C1 segment of cervical spinal cord (tissue), 14 donors: ENCODE results near the gene CPLX1.
"Not testable (repeated sequence)": the region's sequence is repeated elsewhere in the genome, so short reads cannot be mapped to it uniquely, and the experiment has no call there.

ENCODE experiments used
- DNase-seq, 14 donors: peaks; one replicate each; lab custom pipeline; 2025; lab: John Stamatoyannopoulos, UW

Gene CPLX1

DNA sequence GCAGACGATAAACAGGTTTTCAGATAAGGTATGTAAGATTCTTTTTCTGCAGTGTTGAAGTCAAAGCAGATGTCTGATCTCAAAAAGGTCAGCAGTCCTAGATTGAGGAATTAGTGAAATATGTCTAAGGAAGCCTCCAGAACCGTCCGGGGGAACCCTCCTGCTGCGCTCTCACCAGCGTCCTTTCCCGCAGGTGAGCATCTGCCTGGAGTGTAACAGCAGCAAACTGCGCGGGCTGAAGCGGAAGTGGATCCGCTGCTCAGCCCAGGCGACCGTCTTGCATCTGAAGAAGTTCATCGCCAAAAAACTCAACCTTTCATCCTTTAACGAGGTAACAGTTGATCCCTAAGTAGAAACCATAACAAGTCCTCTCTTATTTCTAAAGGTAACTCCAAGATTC lies 64.8 kb downstream of the CPLX1 start:
- no peak for DNase-seq

- no peak for DNase-seq
Observed at GRCh38 chr4:760616-761015, 65.3 kb downstream of the CPLX1 start.

DNA sequence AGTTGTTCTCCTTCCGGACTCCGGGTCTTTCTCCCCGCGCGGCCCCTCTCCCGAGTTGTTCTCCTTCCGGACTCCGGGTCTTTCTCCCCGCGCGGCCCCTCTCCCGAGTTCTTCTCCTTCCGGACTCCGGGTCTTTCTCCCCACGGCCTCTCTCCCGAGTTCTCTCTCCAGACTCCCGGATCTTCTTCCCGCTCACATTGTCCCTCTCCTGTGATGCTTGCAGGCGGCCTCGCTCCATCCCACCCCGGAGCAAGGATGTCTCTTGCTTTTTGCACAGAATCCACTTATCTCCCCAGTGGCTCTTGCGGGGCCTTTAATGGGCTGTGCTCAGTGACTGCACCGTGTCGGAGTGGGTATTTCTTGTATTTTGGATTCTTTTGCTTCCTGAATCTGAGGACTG lies 66.1 kb downstream of the CPLX1 start:
- not testable (repeated sequence) for DNase-seq

DNA sequence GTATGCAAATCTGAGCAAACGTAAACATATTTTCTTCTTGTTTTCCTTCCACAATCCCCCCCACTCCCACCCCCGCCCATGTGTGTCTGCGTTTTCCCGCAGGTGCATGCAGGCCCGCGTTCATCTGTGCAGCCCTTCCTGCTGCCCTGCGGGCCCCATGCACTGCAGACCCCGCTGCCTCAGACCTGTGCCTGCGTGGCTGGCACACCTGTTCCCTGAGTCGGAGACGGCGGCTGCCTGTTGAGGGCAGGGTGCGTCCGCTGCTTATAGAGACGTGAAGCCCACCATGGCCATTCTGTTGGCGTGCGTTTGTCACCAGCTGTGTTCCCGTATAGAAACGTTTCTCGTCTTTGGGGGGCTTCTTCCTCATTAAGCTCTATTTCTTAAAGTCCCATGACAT lies 68.8 kb downstream of the CPLX1 start:
- DNase-seq, result no peak

DNA sequence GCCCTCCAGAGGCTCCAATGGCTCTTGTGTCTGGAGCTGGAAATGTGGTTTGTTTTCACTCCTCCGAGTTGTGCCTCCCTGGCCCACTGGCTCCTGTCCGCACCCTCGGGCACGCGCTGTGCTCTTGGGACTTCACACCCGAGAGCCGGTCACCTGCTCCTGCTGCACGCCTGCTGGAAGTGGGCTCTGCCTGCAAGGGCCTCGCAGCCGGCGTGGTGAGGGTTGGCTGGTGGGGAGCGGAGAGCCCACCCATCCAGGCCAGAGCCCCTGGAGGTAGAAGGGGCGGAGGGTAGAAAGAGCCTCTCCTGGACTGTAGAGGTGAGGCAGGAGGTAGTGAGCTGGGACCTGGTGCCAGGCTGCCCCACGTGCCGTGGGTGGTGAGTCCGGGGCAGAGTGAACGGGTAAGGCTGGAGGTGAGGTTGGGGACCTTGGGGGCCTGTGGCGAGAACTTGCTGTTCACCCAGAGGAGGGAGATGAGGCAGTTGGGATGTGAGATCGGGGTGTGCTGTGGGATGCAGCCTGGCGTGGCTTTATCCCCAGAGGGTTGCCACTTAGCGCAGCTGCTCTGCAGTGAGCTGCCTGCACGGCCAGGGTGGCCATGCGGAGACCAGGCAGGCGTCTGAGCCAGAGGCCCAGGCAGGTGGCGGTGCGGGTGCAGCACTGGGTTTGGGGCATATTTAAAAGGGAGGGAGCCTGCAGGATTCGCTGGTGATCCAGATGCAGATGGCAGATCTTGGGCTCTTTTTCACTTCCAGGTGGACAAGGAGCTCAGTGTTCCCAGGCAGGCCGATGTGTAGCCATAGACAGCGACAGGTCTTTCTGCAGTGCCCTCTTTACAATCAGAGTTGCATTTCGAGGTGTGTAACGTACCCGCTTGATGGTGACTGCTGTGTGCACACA lies 71.5 kb downstream of the CPLX1 start:
- no peak for DNase-seq

DNA sequence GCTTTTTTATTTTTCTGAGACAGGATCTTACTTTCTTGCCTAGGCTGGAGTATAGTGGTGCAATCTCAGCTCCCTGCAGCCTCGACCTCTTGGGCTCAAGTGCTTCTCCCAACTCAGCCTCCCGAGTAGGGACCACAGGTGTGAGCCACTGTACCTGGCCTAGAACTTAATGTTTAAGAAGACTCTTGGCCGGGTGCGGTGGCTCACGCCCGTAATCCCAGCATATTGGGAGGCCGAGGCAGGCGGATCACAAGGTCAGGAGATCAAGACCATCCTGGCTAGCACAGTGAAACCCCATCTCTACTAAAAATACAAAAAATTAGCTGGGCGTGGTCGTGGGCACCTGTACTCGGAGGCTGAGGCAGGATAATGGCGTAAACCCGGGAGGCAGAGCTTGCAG lies 72.7 kb downstream of the CPLX1 start:
- not testable (repeated sequence) for DNase-seq

DNA sequence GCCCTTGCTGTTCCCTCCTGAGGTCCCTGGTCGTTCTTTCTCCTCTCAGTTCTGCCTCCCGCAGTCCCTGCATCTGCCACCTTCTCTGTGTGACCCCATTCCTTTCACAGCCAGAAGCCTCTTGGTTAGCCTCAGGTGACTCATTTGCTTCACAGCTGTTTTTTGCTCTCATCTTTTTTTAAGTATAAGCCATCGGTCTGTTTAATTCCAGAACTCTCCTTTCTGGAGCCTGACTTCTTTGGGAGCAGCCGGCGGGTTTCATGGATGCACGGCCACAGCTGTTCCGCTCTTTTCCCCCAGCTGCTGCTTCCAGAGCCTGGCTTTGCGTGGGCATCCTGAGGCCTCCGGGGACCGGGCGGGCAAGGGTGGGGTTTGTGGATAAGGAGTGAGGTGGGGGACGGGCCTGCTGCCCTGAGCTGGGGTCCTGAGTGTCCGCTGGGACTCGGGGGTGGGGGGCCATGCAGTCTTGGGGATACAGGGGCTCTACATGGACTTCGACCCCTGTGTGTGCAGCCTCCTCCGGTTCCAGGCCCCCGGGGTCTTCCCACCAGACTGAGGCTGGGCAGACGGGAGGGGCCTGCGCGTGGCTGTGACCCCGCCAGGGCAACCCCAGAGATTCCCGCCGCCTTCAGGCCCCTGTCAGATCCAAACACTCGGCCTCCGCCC lies 73.6 kb downstream of the CPLX1 start:
- DNase-seq, result peak in 1 of 14 donors; percentile 46

DNA sequence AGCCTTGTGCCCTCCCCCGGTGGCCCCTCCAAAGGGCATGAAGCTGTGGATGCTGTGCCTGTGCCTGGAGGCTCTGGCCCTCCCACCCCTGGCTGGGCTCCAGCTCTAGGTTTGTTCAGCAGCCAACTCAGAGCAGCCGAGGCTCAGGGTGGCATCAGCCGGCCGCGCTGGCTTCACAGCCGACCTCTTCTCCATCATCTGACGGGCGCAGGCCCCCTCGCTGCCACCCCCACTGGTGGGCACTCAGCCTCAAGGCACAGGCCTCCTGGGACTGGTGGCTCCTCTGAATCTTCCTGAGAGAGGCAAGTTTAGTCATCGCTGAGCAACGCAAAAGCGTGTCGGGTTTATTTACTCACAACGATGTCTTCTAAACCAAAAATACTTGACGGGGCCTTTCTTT lies 74.3 kb downstream of the CPLX1 start:
- peak in 11 of 14 donors; percentile 9 to 55 (median 34) for DNase-seq

DNA sequence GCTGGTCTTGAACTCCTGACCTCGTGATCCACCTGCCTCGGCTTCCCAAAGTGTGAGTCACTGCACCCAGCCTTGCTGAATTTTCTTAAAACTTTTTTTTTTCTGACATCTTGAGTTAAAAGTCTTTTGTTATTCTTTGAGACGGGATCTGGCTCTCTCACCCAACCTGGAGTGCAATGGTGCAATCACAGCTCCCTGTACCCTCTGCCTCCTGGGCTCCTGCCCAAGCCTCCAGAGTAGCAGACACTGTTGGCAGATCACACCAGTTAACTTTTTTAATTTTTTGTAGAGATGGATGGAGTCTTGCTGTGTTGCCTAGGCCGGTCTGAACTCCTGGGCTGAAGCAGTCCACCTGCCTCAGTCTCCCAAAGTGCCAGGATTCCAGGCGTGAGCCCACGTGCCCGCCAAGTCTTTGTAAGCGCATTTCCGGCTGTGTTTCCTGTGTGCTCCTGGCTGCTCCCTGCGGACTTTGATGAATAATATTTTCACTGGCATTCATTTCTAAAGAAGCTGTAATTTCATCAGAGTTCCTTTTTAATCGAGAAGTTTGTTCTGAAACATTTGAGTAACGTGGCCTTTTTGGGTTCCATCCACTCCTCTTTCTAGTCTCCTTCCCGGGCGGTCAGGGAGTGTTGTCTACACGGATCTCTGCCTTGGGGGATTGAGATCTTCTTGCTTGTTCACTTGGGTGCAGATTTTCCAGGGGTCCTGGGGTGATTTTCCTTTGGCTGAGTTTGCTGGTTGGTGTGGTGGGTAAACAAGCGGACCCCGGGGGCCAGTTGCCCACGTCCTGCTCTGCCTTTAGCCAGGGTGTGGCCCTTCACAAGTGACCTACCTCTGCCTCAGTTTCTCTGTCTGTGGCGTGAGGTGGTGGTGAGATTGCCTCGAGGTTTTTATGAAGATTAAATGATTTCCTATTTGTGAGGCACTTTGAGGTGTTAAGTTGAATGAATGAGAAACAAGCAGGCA lies 75.9 kb downstream of the CPLX1 start:
- peak in 4 of 14 donors; percentile 17 to 59 (median 24) for DNase-seq

- DNase-seq, result no peak
Observed at GRCh38 chr4:748461-748860, 77.5 kb downstream of the CPLX1 start.

- no peak for DNase-seq
Observed at GRCh38 chr4:747546-748170, 78.3 kb downstream of the CPLX1 start.

DNA sequence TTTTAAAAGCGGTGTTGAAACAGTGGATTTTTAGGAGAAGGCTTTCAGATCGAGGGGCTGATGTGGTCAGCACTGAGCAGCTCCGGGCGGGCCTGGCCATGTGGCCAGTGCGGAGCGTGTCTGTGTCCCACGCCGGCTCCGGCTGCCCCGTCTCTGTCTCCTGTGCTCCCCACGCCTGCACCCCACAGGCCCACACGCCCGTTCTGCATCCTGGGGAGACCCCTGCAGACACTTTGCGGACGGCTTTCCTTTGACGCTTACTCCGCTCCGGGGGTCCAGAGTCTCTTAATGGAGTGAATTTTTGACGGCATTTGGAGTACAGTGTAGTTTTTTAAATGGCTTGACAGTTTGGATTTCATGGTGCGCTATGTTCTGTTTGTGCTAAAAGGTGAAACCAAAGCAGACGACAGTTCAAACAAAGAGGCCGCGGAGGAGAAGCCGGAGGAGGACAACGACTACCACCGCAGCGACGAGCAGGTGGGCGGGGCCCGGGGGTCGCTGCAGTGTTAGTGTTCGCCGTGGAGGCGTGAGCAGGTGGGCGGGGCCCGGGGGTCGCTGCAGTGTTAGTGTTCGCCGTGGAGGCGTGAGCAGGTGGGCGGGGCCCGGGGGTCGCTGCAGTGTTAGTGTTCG lies 81.6 kb downstream of the CPLX1 start:
- no peak for DNase-seq

- DNase-seq, result no peak
Observed at GRCh38 chr4:743463-744211, 82.3 kb downstream of the CPLX1 start.

GRCh38 chr4:742742-743311 lies 83.1 kb downstream of the CPLX1 start:
- DNase-seq, result peak in 6 of 14 donors; percentile 7 to 46 (median 24)

DNA sequence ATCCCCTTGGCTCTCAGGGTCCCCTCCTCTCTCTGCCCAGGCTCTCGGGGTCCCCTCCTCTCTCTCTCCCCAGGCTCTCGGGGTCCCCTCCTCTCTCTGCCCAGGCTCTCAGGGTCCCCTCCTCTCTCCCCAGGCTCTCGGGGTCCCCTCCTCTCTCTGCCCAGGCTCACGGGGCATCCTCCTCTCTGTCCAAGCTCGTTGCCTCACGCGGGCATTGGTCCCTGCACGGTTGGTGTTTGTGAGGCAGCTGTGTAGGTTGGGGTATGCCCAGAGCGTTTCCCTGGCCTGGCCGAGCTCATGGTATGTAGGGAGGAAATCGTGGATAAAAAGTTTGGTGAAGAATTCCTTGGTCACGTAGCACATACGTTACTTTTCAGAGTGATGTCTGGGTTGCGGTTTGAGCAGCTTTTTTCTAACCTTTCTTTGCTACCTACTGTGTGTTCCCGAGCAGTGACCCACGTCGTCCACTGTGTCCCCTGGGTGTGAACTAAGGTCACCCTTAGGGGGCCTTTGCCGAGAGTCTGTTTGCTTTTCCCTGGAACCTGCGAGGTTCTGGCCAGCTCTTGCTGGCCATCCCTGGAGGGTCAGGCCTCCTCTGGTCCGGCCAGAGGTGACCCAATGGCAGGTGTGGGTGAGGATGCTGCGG lies 83.7 kb downstream of the CPLX1 start:
- DNase-seq, result no peak

- DNase-seq, result no peak
Observed at GRCh38 chr4:740656-741282, 85.2 kb downstream of the CPLX1 start.

GRCh38 chr4:740011-740410 lies 85.9 kb downstream of the CPLX1 start:
- no peak for DNase-seq

- no peak for DNase-seq
Observed at GRCh38 chr4:739569-739968, 86.4 kb downstream of the CPLX1 start.

DNA sequence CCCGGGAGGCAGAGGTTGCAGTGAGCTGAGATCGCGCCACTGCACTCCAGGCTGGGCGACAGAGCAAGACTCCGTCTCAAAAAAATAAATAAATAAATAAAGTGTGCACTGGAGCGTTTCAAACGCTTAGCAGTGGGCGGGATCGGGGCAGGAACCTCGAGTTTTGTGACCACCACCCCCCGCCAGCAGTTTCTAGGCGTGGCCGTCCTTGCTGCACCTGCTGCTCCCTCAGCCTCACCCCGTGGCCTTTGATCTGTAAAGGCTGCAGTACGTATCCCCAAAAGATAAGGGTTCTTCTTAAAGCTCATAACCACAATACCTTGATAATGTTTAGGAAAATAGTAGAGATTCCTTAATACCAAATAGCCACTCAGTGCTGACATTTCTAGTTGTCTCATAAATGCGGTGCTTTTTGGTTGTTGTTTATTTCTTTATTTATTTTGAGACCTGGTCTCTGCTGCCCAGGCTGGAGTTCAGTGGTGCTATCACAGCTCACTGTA lies 87.1 kb downstream of the CPLX1 start:
- DNase-seq, result no peak
